GM18508 (cell line): ENCODE measurements around the gene MTHFD1L.

Source experiments
- ATAC-seq: cut with Tn5 transposase; IDR thresholded peaks from one replicate; pipeline ENCODE4 v1.9.1; 2021; ENCODE audit warnings: moderate number of reproducible peaks; ENCODE audit not compliant: insufficient read depth, unreplicated experiment

The MTHFD1L gene

DNA sequence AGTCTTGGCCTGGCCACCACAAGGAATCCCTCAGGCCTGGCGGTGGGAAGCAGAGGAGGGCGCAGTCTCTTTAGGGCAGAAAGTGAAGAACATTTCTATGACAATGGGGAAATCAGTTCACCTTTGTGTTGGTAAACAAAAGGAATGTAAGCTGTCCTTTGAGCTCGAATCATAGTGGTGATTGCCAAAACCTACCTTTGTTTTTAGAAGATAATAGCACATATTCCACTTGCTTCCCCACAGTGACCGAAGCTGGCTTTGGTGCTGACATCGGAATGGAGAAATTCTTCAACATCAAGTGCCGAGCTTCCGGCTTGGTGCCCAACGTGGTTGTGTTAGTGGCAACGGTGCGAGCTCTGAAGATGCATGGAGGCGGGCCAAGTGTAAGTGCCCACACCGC lies 144.1 kb downstream of the MTHFD1L start:
- ATAC-seq = no peak

- no peak for ATAC-seq
These were observed 144.6 kb downstream of the MTHFD1L start for GRCh38 chr6:151010071-151010470.

- no peak for ATAC-seq
These were observed 147.1 kb downstream of the MTHFD1L start for GRCh38 chr6:151012321-151013294.

DNA sequence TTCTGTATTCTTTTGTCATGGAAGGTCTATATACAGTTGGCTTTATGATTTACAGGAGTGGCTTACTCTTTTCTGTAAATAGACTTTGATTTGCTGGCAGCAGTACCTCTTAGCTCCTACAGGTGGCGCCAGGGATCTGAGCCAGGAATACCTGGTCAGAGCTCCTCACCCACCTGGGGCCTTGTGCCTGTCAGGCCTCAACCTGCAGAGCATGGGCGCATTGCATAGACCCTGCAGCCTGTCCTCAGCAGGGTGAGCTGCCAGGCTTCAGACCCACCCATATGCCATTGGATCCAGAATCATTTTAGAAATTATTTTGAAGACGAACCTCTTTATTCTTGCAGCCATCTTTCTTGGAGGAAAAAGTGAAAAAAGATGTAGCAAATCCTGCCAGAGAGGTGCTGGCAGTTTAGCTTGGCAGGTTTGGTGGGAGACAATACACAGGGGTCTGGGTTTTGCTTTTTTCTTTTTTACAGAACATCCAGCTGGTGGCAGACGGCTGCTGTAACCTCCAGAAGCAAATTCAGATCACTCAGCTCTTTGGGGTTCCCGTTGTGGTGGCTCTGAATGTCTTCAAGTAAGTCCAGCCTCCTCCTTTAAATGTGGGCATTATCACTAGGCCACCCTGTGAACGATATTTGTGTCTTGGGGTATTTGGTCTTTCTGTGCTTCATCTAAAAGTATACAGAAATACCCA lies 149.1 kb downstream of the MTHFD1L start:
- ATAC-seq = no peak

GRCh38 chr6:151015101-151015700 lies 149.7 kb downstream of the MTHFD1L start:
- no peak for ATAC-seq

DNA sequence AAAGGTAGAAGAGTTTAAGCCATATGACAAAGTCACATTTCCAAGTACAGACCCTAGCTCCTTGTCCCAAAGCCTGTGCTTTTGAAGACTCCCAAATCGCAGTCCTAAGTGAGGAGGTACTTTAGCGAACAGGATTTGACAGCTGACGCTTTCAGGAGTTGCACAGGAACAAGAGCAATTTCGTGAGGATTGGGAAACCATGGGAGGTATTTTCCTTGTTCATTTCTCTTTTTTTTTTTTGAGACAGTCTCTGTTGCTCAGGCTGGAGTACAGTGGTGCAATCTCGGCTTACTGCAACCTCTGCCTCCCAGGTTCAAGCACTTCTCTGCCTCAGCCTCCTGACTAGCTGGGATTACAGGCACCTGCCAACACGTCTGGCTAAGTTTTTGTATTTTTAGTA lies 150.6 kb downstream of the MTHFD1L start:
- no peak for ATAC-seq

DNA sequence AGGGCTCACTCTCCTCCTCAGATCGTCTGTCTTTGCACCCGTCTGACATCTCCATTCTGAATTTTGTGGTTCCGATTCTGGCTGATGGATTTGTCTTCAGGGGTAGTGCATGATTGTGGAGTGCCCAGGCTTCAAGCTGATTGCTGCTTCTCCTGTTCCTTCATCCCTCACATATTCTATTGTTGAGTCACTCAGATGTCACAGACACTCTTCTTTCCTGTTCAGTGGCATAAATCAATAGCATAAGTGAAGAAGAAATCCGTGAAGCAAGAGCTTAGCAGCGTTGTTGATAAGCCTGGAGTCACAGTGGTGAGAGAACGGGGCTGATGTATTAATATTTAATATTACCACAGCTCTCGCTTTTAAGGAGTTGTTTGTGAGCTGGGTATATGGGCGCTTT lies 152.5 kb downstream of the MTHFD1L start:
- ATAC-seq = no peak

DNA sequence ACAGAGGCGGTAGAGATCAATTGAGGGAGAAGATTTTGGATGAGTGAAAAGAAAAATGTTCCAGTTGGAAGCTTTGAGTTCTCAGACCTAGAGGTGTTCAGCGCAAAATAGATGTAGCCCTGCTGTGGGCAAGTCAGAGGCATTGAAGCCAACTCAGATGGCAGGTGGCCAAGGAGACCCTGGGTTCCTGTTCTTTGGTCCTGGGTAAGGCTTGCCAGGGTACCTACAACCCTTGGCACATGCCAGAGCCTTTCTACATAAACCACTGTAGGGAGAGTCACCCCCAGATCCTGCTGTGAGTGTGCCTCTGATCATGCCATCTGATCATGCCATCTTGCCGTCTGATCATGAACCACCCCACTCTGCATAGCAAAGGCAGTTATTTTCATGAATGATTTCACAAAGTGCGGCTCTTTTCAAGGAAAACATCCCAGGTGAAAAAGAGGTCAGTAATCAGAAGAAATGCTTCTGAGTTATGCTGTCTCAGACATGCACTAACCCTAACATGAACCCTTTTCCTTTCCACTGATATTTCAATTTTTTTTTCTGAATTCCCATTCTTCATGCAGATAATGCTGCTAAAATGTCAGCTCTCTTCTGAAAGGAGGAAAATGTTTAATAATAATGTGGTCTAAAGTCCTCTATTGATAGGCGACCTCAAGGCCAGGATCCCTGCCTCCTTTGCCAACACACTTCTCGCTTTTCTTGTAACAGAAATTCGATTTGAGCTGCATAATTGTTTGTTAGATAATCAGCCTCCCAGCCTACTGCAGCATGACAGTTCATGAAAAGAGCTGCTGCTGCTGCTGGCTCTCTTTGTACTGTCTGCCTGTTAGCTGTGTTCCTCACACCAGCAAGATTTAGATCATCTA lies 153.6 kb downstream of the MTHFD1L start:
- ATAC-seq = no peak

DNA sequence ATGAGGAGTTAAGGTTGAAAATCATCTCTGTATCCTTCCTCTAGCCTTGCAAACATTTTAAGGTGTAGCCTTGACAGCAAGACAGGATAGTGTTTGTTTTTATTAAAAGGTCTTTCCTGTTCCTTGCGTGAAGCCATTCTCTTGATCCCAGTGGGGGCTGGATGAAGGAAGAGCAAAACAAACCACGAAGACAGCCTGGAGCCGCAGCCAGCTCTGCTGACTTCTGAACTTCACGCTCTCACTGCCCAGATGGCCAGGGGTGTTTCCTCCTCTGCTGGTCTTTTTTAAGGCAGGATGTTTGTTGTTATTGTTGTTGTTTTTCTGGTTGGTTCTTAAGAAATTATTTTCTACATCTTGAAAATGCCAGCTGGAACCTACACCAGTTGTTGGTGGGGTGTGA lies 156.4 kb downstream of the MTHFD1L start:
- no peak for ATAC-seq

DNA sequence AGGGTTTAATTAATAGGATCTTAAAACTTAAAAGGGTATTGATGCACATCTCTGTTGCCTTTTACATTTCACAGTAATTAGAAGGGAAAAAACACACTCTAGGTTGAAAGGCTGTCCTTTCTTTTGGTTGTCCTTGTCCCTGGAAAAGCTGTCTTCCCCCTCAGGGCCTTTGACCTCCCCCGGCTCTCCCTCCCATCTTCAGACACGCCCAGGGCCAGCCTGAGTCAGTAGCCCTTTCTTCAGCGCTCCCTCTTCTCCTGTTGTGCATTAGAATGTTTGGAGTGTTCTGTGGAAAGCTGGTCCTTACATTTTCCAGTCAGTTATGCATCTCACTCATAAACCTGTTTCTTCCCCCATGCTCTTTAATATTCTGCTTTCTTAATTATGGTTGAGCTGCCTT lies 157.0 kb downstream of the MTHFD1L start:
- no peak for ATAC-seq

- ATAC-seq = no peak
These were observed 157.8 kb downstream of the MTHFD1L start for GRCh38 chr6:151023342-151023741.

DNA sequence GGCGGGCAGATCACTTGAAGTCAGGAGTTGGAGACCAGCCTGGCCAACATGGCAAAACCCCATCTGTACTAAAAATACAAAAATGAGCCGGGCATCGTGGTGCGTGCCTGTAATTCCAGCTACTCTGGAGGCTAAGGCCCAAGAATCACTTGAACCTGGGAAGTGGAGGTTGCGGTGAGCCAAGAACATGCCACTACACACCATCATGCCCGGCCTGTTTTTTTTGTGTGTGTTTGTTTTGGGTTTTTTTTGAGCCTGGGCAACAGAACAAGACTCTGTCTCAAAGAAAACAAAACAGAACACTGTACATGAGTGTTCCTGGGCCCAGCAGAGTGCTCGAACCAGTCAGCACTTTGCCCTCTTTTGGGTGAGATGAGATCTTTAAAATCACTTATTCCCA lies 159.1 kb downstream of the MTHFD1L start:
- ATAC-seq = no peak

- ATAC-seq = no peak
These were observed 159.6 kb downstream of the MTHFD1L start for GRCh38 chr6:151025076-151025475.

DNA sequence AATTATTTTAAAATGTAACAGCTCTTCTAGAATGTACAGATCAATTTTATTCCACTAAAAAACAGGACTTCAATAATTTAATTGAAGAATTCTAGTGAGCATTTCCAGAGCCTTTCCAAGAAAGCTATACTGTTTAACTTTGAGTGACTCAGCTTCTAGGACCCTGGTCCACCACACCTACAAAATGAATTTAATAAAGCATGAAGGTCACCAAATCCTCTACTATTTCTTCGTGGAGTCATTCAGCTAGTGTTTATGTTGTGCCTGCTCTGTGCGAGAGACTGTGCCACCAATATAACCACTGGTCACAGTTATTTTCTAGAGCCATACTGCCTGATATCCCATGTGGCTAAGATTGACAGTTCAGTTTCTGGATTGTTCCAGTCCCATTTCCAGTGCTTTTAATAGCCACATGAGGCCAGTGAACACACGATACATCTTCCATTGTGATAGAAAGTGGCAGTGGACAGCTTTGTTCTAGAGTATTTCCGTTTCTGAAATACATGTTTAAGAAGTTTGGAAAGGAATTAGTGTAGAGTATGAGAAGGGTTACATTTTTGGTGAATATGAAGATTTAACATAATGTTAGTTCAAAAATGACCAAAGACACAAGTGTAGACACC lies 160.7 kb downstream of the MTHFD1L start:
- no peak for ATAC-seq

DNA sequence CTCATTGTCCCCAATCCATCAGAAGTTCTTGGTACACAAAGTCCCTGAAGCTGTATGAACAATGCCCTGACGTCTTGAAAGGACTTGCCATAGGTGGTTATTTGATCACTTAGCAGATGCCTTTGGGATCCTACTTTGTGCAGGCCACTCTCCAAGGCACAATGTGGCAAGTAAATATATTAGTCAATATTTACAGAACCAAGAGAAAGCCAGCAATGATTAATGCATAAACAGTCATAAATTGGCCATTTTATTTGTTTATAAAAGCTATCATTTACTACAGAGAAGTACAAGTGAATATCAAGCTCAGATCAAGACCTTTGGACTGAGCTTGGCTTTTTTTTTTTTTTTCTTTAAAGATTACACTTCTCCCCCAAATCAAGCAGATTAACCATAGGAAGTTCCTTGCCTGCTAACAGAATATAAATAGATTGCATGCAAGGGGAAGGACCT lies 161.8 kb downstream of the MTHFD1L start:
- no peak for ATAC-seq

- ATAC-seq = no peak
These were observed 162.7 kb downstream of the MTHFD1L start for GRCh38 chr6:151027936-151028838.

DNA sequence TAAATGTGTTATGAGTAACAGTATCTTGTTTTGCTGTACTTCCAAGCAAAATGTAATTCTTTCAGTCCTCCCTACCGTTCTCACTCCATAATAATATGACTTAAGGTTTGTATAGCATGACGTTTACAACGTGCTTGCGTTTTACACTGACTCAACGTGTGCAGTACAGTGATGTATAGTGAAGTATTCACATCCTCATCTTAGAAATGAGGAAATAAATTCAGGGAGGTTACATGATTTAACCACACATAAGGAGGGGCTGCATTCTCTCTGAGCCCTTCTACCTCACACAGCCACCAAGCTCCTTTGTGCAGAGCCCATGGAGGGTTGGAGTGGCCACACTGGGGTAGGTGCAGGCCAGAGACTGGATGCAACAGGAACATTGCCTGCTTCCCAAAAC lies 164.5 kb downstream of the MTHFD1L start:
- no peak for ATAC-seq

DNA sequence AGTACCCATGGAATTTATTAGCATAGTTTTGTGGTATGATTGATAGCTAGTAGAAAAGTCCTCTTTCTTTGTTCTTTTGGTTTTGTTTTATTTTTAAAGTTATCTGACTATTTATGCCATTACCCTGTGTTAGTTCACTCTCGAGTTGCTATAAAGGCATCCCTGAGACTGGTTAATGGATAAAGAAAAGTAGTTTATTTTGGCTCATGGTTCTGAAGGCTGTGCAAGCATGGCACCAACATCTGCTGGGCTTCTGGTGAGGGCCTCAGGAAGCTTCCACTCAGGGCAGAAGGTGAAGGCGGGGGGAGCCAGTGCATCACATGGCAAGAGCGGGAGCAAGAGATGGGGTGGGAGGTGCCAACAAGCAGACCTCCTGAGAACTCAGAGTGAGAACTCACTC lies 166.5 kb downstream of the MTHFD1L start:
- no peak for ATAC-seq
